ENCODE data around the gene DOCK2.

GRCh38 chr5:169716287-169716686, 79.2 kb downstream of the DOCK2 start:
- TF ChIP-seq, protein P1, sequence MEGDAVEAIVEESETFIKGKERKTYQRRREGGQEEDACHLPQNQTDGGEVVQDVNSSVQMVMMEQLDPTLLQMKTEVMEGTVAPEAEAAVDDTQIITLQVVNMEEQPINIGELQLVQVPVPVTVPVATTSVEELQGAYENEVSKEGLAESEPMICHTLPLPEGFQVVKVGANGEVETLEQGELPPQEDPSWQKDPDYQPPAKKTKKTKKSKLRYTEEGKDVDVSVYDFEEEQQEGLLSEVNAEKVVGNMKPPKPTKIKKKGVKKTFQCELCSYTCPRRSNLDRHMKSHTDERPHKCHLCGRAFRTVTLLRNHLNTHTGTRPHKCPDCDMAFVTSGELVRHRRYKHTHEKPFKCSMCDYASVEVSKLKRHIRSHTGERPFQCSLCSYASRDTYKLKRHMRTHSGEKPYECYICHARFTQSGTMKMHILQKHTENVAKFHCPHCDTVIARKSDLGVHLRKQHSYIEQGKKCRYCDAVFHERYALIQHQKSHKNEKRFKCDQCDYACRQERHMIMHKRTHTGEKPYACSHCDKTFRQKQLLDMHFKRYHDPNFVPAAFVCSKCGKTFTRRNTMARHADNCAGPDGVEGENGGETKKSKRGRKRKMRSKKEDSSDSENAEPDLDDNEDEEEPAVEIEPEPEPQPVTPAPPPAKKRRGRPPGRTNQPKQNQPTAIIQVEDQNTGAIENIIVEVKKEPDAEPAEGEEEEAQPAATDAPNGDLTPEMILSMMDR (IDR thresholded peaks at IDR 0.05; ENCODE audit: borderline replicate concordance, extremely low read depth, low read length, poor library complexity, severe bottlenecking): no peak
- TF ChIP-seq EZH2 (IDR thresholded peaks at IDR 0.05; ENCODE audit: borderline replicate concordance, low read depth, low read length, severe bottlenecking): no peak
